Neural cell (in vitro differentiated cells): Measurements from ENCODE around the gene AKT3.

Experiments
- CTCF ChIP-seq: fragments of 450-650 bp; IDR thresholded peaks from 2 replicates; pipeline ENCODE4 v1.5.1; 2014; ENCODE audit warnings: antibody characterized with exemption, mild to moderate bottlenecking, moderate library complexity; ENCODE audit not compliant: poor library complexity, severe bottlenecking
- EP300 ChIP-seq: fragments of 450-650 bp; conservative IDR thresholded peaks from 2 replicates; pipeline ENCODE4 v1.6.1; 2014; ENCODE audit warnings: antibody characterized with exemption, mild to moderate bottlenecking, moderate library complexity; ENCODE audit not compliant: poor library complexity, severe bottlenecking
- EZH2 ChIP-seq: fragments of 200-600, 300-800 bp; shearing (Covaris generic), sonication (generic); IDR thresholded peaks from 2 replicates; pipeline ENCODE4 v1.6.1; 2014; ENCODE audit warnings: antibody characterized with exemption, low read length, borderline replicate concordance, mild to moderate bottlenecking; ENCODE audit not compliant: insufficient read depth, poor library complexity, severe bottlenecking
- MXI1 ChIP-seq: fragments of 450-650 bp; conservative IDR thresholded peaks from 2 replicates; pipeline ENCODE4 v1.6.1; 2014; ENCODE audit warnings: antibody characterized with exemption, mild to moderate bottlenecking; ENCODE audit not compliant: poor library complexity, severe bottlenecking
- POLR2AphosphoS5 ChIP-seq: IDR thresholded peaks from 2 replicates; pipeline ENCODE4 v1.6.1; 2012
- RAD21 ChIP-seq: fragments of 450-650 bp; conservative IDR thresholded peaks from 2 replicates; pipeline ENCODE4 v1.6.1; 2014; ENCODE audit warnings: antibody characterized with exemption, mild to moderate bottlenecking, moderate library complexity
- TAF1 ChIP-seq: IDR thresholded peaks from 2 replicates; pipeline ENCODE4 v1.6.1; 2012; ENCODE audit warnings: low read depth

GRCh38 chr1:243735457-243735856 is 114.6 kb downstream of the AKT3 start:
- no peak for TF ChIP-seq EP300
- TF ChIP-seq CTCF = no peak
- TF ChIP-seq POLR2AphosphoS5 = no peak
- TF ChIP-seq EZH2 = no peak
- no peak for TF ChIP-seq RAD21
- no peak for TF ChIP-seq MXI1
- TF ChIP-seq TAF1 = no peak
